Pancreas (tissue), 10 donors: ENCODE measurements around the gene CLSTN2. TPM values are rescaled to one million over a fixed set of nuclear protein-coding genes. Genes with fewer than 3 reads are reported as not detected.

Source experiments
- ATAC-seq, 4 donors: fragments of 200-7000 bp; cut with Tn5 transposase; one replicate each; pipeline versions ENCODE4 v1.8.0 to v1.9.1; 2020; ENCODE audit warnings: mild to moderate bottlenecking in 4 of 4, moderate library complexity in 4 of 4
- DNase-seq, 6 donors: peaks; one replicate each; pipeline ENCODE4 v3.0.0-alpha.2; 2020
- FAIRE-seq: peaks from 2 replicates; lab custom pipeline; 2012; peaks lifted over from hg19 to GRCh38; lab: Jason Lieb, UNC
- H3K27ac ChIP-seq, 4 donors: fragments of 200-600 bp; sonication (generic); 1 replicate in 3 of 4; 2 replicates in 1 of 4; pipeline versions ENCODE4 v1.5.0 to v1.8.0; 2020
- H3K27me3 ChIP-seq, 4 donors: fragments of 200-600 bp; one replicate each; pipeline ENCODE4 v1.8.0; 2021
- H3K36me3 ChIP-seq, 3 donors: fragments of 200-600 bp; sonication (generic) in 1 of 3; one replicate each; pipeline versions ENCODE4 v1.5.0 to v1.8.0; 2020 to 2021
- H3K4me1 ChIP-seq, 3 donors: fragments of 200-600 bp; one replicate each; pipeline ENCODE4 v1.8.0; 2021
- H3K4me3 ChIP-seq, 4 donors: fragments of 200-600 bp; sonication (generic) in 2 of 4; one replicate each; pipeline versions ENCODE4 v1.5.0 to v1.8.0; 2020 to 2021
- H3K9me3 ChIP-seq, 4 donors: fragments of 200-600 bp; one replicate each; pipeline ENCODE4 v1.8.0; 2021
- WGBS, 2 donors: extraction: QIAGEN DNeasy Blood & Tissue Kit; methylation state at CpG; one replicate each; pipeline ENCODE4 v1.1.7; 2013; 5-methylcytosine and 5-hydroxymethylcytosine counted together
- intact Hi-C, 3 donors: fragments of 100-400 bp; cut with DNase I; formaldehyde crosslinking; loops; one replicate each; pipeline versions ENCODE4 v1.11.1 to v1.14.2; 2022
- polyA plus RNA-seq, 2 donors: library from polyadenylated mRNA; stranded (reverse); fragments of 200-250 nt; gene quantifications; one replicate each; pipeline ENCODE4 v1.2.3, GENCODE V29; 2013
- total RNA-seq, 6 donors: library from RNA; stranded (reverse); fragmentation: NEBNext Ultra II Directional in 4 of 6; extraction: Animal tissue kit (Norgen Biotek cat#: 25700) in 4 of 6; gene quantifications; one replicate each; pipeline versions ENCODE4 v1.2.1 to v1.2.4, GENCODE V29; 2021 to 2023
- TF ChIP-seq, protein P1 (sequence below), 4 donors: fragments of 200-600 bp; sonication (generic) in 3 of 4; IDR thresholded peaks; one replicate each; pipeline versions ENCODE4 v1.5.0 to v1.8.0; 2021; ENCODE audit warnings: antibody characterized with exemption in 4 of 4
- donor health status: healthy with polysubstance abuse.
- donor health status: DM: no; HTN: no; CAD: no; lungs with moderate emphysema.
- donor health status: DM: no; HTN: no; CAD: no.
- donor health status: control.
- donor health status: control.
- donor health status: Bipolar disorder and iron deficiency.
- donor health status: DM: yes; HTN: yes; CAD: no.
- donor health status: DM: no; HTN: no; CAD: no.
- donor health status: DM: no; HTN: no; CAD: no.
- donor health status: DM: yes; HTN: yes; CAD: no.

CLSTN2 gene
- total and polyA plus RNA-seq, 8 donors: 0.65 to 9.3 (median 2.9) TPM

DNA sequence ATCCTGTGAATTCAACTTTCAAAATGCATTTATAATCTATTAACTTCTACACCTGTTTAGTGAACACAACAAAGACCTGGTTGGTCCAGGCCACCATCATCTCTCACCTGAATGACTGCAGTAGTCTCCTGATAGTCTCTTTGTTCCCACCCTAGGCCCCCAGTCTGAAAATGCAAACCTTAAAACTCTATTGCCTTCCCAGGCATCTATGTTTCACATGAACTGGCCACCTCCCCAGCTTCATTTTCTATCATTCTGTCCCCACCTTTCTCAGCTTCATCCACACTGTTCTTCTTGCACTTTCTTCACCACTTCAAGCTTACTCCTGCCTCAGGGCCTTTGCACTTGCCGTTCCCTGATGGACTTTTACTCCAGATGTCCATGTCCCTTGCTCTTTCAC lies 45.0 kb downstream of the CLSTN2 start:
- Histone ChIP-seq H3K36me3 (no peaks in the 10 kb centered on the region), H3K27ac (no peak overlapping the region), H3K27me3 (no peaks in the 10 kb centered on the region), H3K4me1 (no peaks in the 10 kb centered on the region), H3K9me3 (no peaks in the 10 kb centered on the region), H3K4me3 (no peak overlapping the region)
- ATAC-seq (no peak), DNase-seq (no peak), FAIRE-seq (no peak)
- TF ChIP-seq, protein P1, sequence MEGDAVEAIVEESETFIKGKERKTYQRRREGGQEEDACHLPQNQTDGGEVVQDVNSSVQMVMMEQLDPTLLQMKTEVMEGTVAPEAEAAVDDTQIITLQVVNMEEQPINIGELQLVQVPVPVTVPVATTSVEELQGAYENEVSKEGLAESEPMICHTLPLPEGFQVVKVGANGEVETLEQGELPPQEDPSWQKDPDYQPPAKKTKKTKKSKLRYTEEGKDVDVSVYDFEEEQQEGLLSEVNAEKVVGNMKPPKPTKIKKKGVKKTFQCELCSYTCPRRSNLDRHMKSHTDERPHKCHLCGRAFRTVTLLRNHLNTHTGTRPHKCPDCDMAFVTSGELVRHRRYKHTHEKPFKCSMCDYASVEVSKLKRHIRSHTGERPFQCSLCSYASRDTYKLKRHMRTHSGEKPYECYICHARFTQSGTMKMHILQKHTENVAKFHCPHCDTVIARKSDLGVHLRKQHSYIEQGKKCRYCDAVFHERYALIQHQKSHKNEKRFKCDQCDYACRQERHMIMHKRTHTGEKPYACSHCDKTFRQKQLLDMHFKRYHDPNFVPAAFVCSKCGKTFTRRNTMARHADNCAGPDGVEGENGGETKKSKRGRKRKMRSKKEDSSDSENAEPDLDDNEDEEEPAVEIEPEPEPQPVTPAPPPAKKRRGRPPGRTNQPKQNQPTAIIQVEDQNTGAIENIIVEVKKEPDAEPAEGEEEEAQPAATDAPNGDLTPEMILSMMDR (IDR thresholded peaks at IDR 0.05): no peak
- intact Hi-C loops: no loop called here
- WGBS, 2 donors: 90 to 97% methylated on average over 1 of the region's 1 CpG

DNA sequence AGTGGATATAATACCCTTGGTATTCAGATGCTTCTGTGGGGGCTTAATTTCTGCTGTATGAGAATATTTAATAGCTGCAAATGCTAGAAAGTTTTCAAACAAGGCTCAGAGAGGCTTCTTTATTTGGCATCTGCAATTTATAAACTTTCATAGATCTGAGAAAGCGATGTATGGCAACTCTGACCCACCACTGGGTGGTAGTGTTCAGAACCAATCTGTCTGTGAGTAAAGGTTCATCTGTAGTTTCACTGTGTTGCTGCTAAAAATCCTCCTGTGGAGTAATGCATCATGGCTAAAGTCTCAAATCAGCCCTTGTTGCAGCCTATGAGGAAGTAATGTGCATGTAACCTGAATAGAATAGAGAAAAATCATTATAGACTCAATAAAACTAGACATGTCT lies 47.4 kb downstream of the CLSTN2 start:
- H3K36me3 ChIP-seq: no peaks in the 10 kb centered on the region
- H3K4me3 ChIP-seq: no peak overlapping the region
- DNase-seq (no peak), ATAC-seq (peak in 1 of 4 donors; percentile 28), FAIRE-seq (no peak)
- no peaks in the 10 kb centered on the region for H3K4me1 ChIP-seq
- H3K27ac ChIP-seq: no peak overlapping the region
- H3K27me3 ChIP-seq: no peaks in the 10 kb centered on the region
- intact Hi-C loops: no loop called here
- H3K9me3 ChIP-seq: no peaks in the 10 kb centered on the region
- TF ChIP-seq, protein P1 (IDR thresholded peaks at IDR 0.05): no peak
- 74 to 84% methylated on average over 1 of the region's 1 CpG for WGBS, 2 donors

DNA sequence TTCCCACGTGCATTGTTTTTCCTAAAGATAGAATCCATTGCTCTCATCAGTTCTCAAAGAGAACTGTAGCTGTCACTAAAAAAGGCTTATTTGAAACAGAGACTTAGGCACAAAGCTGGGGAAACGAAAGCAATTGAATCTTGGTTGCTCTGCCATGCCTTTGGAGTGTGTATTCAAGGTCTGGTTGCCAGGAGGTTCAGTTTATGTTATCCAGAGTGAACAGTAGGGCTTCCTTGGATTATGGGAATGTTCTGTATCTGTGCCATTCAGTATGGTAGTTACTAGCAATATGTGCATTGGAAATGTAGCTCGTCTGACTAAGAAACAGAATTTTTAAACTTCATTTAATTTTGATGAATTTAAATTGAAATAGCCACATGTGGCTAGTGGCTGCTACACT lies 50.6 kb downstream of the CLSTN2 start:
- no peak for ATAC-seq
- H3K9me3 ChIP-seq: no peaks in the 10 kb centered on the region
- no peaks in the 10 kb centered on the region for H3K27me3 ChIP-seq
- DNase-seq: no peak
- no peaks in the 10 kb centered on the region for H3K4me1 ChIP-seq
- WGBS, 2 donors: 64 to 65% methylated on average over 3 of the region's 3 CpGs
- no peaks in the 10 kb centered on the region for H3K36me3 ChIP-seq
- TF ChIP-seq, protein P1 (IDR thresholded peaks at IDR 0.05): no peak
- no peak overlapping the region for H3K4me3 ChIP-seq
- no peak for FAIRE-seq
- intact Hi-C loops: no loop called here
- no peak overlapping the region for H3K27ac ChIP-seq

DNA sequence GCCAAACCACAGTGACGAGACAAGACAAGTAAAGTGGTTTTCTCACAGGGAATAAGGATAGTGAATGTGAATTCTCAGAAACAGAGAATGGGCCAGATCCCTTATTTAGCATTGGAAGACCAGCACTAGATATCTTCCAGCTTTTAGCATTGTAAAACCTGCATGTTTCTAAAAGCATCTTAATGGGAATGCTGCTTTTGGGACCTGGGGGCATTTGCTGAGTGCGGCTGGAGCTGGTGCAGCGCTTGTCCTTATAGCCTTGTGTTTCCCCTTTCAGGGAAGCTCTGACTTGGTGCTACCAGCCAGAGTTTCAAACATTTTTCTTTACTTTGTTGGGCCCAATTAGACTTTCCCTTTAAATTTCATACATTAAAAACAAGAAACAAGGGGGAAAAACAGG lies 52.9 kb downstream of the CLSTN2 start:
- H3K9me3 ChIP-seq: no peaks in the 10 kb centered on the region
- no peak overlapping the region for H3K27ac ChIP-seq
- no peaks in the 10 kb centered on the region for H3K4me1 ChIP-seq
- WGBS, 2 donors: 95% methylated on average over 3 of the region's 3 CpGs
- ATAC-seq: no peak
- DNase-seq: no peak
- FAIRE-seq: no peak
- no peaks in the 10 kb centered on the region for H3K36me3 ChIP-seq
- TF ChIP-seq, protein P1 (IDR thresholded peaks at IDR 0.05): no peak
- no peak overlapping the region for H3K4me3 ChIP-seq
- intact Hi-C loops: no loop called here
- H3K27me3 ChIP-seq: no peaks in the 10 kb centered on the region

DNA sequence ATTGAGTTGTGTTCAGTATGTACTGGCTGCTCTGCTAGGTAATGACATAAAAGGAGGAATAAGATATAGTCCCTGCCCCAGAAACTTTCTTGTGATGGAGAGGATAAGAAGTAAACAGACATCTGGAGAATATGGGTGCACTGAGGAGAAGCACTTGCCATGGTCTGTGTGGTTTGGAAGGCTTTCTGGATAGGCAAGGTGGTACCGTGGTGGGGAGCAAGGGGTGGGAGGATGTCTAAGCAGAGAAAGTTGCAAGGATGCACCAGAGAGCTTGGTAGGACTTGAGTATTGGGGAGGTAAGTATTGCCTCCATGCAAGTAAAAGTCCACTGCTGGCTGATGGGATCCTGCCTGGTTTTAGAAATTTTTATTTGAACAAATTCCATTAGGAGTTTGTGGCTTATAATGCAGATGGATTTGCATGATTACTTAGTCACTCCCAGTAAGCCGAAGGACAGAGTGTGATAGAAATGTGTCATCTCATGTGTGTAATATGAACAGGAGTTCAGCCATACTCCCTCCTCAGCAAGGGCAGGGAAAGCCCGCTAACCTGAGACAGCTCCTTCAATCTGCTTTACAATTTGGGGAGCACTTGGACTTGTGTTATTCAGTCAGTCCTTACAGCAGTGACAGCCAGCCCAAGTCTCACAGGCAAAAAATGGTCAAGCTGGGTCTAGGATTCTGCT lies 53.6 kb downstream of the CLSTN2 start:
- DNase-seq (no peak), ATAC-seq (no peak), FAIRE-seq (no peak)
- no peaks in the 10 kb centered on the region for H3K27me3 ChIP-seq
- H3K9me3 ChIP-seq: no peaks in the 10 kb centered on the region
- WGBS, 2 donors: 83 to 89% methylated on average over 3 of the region's 3 CpGs
- no peaks in the 10 kb centered on the region for H3K36me3 ChIP-seq
- TF ChIP-seq, protein P1 (IDR thresholded peaks at IDR 0.05): no peak
- no peak overlapping the region for H3K4me3 ChIP-seq
- intact Hi-C loops: no loop called here
- no peaks in the 10 kb centered on the region for H3K4me1 ChIP-seq
- no peak overlapping the region for H3K27ac ChIP-seq
